GM12878 (cell line): ENCODE data around the gene C1QTNF8.

Source experiments
- CBX3 ChIP-seq: fragments of 200-600 bp; sonication (generic); IDR thresholded peaks from 2 replicates; pipeline ENCODE4 v1.6.1; 2016; ENCODE audit warnings: low read depth, borderline replicate concordance
- CEBPB ChIP-seq, 2 experiments: fragments of 150-350 bp in 1 of 2; IDR thresholded peaks; 2 replicates each; pipeline ENCODE4 v1.6.1; 2012 to 2014; ENCODE audit warnings: low read depth in 2 of 2, low read length in 2 of 2, borderline replicate concordance in 1 of 2, inconsistent platforms in 1 of 2
- TCF3 ChIP-seq: IDR thresholded peaks from 2 replicates; pipeline ENCODE4 v1.6.1; 2012; ENCODE audit warnings: low read depth, mild to moderate bottlenecking, low read length, borderline replicate concordance; ENCODE audit not compliant: insufficient read depth
- TF ChIP-seq, protein P1 (sequence below): IDR thresholded peaks from 2 replicates; pipeline ENCODE4 v1.6.1; 2011; ENCODE audit warnings: low read depth, mild to moderate bottlenecking, low read length, moderate library complexity, borderline replicate concordance; ENCODE audit errors: extremely low read depth
- TF ChIP-seq, protein P2 (sequence below), 3 experiments: IDR thresholded peaks in 2 of 3; conservative IDR thresholded peaks in 1 of 3; 2 replicates each; pipeline ENCODE4 v1.5.1; 2011; ENCODE audit warnings: low read depth in 3 of 3, low read length in 3 of 3, mild to moderate bottlenecking in 3 of 3, control low read depth in 2 of 3, moderate library complexity in 2 of 3, inconsistent platforms in 1 of 3, mixed read lengths in 1 of 3; ENCODE audit not compliant: control insufficient read depth in 2 of 3, insufficient read depth in 1 of 3; ENCODE audit errors: extremely low read depth in 1 of 3

DNA sequence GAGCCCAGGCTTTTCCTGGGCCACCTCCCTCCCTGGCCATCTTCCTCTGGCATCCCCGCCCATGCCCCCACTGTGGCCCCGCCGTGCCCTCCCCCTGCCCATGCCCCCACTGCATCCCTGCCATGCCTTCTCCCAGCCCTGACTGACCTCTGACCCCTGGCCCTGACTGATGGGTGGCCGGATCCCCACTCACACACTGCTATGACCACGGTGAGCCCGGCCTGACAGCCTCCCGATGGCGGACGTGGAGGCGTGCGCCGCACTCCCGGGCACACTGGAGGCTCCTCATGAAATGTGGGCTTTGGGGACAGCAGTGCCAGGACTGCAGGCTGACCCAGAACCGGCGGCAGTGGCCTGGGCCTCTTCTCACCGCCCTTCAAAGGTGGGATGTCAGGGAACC, 10.6 kb upstream of the C1QTNF8 start:
- TF ChIP-seq CBX3 (no peak), TCF3 (no peak), CEBPB (IDR thresholded peaks at IDR 0.05; ENCODE audit: borderline replicate concordance in 1 of 2, low read depth in 2 of 2, low read length in 2 of 2) (no peak)
- TF ChIP-seq, protein P1, sequence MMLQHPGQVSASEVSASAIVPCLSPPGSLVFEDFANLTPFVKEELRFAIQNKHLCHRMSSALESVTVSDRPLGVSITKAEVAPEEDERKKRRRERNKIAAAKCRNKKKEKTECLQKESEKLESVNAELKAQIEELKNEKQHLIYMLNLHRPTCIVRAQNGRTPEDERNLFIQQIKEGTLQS: no peak
- TF ChIP-seq, protein P2, sequence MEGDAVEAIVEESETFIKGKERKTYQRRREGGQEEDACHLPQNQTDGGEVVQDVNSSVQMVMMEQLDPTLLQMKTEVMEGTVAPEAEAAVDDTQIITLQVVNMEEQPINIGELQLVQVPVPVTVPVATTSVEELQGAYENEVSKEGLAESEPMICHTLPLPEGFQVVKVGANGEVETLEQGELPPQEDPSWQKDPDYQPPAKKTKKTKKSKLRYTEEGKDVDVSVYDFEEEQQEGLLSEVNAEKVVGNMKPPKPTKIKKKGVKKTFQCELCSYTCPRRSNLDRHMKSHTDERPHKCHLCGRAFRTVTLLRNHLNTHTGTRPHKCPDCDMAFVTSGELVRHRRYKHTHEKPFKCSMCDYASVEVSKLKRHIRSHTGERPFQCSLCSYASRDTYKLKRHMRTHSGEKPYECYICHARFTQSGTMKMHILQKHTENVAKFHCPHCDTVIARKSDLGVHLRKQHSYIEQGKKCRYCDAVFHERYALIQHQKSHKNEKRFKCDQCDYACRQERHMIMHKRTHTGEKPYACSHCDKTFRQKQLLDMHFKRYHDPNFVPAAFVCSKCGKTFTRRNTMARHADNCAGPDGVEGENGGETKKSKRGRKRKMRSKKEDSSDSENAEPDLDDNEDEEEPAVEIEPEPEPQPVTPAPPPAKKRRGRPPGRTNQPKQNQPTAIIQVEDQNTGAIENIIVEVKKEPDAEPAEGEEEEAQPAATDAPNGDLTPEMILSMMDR (IDR thresholded peaks at IDR 0.05 in 2 of 3, conservative IDR thresholded peaks at IDR 0.05 in 1 of 3; ENCODE audit: control insufficient read depth in 2 of 3, extremely low read depth in 1 of 3, insufficient read depth in 1 of 3, low read depth in 3 of 3, low read length in 3 of 3): no peak
